ENCODE measurements around the gene ZNF513.

- TF ChIP-seq, protein P1, sequence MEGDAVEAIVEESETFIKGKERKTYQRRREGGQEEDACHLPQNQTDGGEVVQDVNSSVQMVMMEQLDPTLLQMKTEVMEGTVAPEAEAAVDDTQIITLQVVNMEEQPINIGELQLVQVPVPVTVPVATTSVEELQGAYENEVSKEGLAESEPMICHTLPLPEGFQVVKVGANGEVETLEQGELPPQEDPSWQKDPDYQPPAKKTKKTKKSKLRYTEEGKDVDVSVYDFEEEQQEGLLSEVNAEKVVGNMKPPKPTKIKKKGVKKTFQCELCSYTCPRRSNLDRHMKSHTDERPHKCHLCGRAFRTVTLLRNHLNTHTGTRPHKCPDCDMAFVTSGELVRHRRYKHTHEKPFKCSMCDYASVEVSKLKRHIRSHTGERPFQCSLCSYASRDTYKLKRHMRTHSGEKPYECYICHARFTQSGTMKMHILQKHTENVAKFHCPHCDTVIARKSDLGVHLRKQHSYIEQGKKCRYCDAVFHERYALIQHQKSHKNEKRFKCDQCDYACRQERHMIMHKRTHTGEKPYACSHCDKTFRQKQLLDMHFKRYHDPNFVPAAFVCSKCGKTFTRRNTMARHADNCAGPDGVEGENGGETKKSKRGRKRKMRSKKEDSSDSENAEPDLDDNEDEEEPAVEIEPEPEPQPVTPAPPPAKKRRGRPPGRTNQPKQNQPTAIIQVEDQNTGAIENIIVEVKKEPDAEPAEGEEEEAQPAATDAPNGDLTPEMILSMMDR (IDR thresholded peaks at IDR 0.05) = no peak
- TF ChIP-seq POLR2A (IDR thresholded peaks at IDR 0.05) = no peak
- no peak for TF ChIP-seq POLR2AphosphoS5 (IDR thresholded peaks at IDR 0.05; ENCODE audit: insufficient read depth in 1 of 2, low read depth in 1 of 2)
Observed at GRCh38 chr2:27372937-27373336, 7.6 kb downstream of the ZNF513 start.

Measured in vagina (tissue), 2 donors.